HG03342 (cell line): ENCODE data around the gene EIF4G3.
"Not testable (repeated sequence)": the region's sequence is repeated elsewhere in the genome, so short reads cannot be mapped to it uniquely, and the experiment has no call there.

Experiments
- ATAC-seq: cut with Tn5 transposase; IDR thresholded peaks from one replicate; pipeline ENCODE4 v1.9.1; 2021; ENCODE audit warnings: mild to moderate bottlenecking, moderate library complexity; ENCODE audit not compliant: unreplicated experiment

EIF4G3 gene

GRCh38 chr1:21106709-21107108 lies 70.0 kb downstream of the EIF4G3 start:
- ATAC-seq = no peak

DNA sequence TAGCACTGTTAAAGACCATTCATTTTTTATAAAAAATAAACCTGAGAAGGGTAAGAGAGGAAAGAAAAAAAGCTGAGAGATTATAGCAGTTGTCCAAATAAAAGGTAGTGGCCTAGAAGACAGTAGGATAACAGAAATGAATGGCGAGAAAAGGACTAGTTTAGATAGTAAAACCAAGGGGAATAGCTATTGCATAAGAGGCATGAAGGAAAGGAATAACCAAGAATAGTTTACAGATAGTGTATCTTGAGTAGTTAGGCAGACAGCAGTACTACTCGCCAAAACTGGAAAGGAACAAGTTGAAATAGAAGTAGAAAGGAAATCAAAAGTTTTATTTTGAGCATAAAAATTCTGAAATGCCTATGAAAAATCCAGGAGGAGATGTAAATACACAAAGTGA lies 70.5 kb downstream of the EIF4G3 start:
- no peak for ATAC-seq

- no peak for ATAC-seq
These were observed 70.9 kb downstream of the EIF4G3 start for GRCh38 chr1:21105807-21106206.

DNA sequence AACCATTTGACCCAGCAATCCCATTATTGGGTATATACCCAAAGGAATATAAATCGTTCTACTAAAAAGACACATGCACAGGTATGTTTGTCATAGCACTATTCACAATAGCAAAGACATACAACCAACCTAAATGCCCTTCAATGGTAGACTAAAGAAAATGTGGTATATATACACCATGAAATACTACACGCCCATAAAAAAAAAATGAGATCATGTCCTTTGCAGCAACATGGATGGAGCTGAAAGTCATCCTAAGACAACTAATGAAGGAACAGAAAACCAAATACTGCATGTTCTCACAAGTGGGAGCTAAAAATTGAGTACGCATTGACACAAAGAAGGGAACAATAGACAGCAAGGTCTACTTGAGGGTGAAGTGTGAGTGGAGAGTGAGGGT lies 72.0 kb downstream of the EIF4G3 start:
- ATAC-seq = no peak

DNA sequence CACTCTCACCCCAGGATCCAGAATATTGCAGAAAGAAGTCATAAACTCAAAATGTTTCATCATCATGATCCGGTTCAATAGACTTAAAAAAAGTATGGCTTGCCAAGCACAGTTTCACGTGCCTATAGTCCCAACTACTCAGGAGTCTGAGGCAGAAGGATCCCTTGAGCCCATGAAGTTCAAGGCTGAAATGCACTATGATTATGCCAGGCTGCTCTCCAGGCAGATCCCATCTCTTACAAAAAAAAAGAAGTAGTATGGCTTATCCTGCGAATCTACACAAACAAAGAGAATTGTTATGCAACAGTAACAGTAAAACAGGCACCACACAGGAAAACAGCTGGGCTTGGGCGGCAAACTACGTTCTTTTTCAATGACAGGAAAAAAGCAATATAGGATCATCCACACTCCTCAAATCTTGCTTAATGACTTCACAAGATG lies 76.2 kb downstream of the EIF4G3 start:
- no peak for ATAC-seq

GRCh38 chr1:21099869-21100131 lies 76.9 kb downstream of the EIF4G3 start:
- ATAC-seq = no peak

- ATAC-seq = no peak
These were observed 77.4 kb downstream of the EIF4G3 start for GRCh38 chr1:21099034-21099868.

- ATAC-seq = no peak
These were observed 78.3 kb downstream of the EIF4G3 start for GRCh38 chr1:21098186-21098915.

DNA sequence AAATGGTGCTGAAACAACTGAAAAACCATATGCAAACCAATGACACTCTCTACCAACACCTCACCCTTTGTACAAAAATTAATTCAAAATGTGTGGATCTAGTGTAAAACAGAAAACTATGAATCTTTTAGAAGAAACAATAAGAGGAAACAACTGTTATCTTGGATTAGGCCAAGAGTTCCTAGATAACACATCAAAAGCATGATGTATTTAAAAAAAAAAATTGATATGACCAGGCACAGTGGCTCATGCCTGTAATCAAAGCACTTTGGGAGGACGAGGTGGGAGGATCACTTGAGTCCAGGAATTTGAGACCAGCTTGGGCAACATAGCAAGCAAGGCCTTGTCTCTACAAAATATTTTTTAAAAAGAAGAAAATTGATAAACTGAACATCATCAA lies 79.0 kb downstream of the EIF4G3 start:
- ATAC-seq = no peak

GRCh38 chr1:21095976-21096375 lies 80.7 kb downstream of the EIF4G3 start:
- no peak for ATAC-seq

DNA sequence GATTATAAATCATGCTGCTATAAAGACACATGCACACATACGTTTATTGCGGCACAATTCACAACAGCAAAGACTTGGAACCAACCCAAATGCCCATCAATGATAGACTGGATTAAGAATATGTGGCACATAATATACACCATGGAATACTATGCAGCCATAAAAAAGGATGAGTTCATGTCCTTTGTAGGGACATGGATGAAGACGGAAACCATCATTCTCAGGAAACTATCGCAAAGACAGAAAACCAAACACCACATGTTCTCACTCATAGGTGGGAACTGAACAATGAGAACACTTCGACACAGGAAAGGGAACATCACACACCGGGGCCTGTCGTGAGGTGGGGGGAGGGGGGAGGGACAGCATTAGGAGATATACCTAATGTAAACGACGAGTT lies 82.4 kb downstream of the EIF4G3 start:
- not testable (repeated sequence) for ATAC-seq

DNA sequence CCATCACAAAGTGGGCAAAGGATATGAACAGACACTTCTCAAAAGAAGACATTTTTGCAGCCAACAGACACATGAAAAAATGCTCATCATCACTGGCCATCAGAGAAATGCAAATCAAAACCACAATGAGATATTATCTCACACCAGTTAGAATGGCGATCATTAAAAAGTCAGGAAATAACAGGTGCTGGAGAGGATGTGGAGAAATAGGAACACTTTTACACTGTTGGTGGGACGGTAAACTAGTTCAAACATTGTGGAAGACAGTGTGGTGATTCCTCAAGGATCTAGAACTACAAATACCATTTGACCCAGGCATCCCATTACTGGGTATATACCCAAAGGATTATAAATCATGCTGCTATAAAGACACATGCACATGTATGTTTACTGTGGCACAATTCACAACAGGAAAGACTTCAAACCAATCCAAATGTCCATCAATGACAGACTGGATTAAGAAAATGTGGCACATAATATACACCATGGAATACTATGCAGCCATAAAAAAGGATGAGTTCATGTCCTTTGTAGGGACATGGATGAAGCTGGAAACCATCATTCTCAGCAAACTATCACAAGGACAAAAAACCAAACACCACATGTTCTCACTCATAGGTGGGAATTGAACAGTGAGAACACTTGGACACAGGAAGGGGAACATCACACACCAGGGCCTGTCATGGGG lies 83.3 kb downstream of the EIF4G3 start:
- ATAC-seq = not testable (repeated sequence)

DNA sequence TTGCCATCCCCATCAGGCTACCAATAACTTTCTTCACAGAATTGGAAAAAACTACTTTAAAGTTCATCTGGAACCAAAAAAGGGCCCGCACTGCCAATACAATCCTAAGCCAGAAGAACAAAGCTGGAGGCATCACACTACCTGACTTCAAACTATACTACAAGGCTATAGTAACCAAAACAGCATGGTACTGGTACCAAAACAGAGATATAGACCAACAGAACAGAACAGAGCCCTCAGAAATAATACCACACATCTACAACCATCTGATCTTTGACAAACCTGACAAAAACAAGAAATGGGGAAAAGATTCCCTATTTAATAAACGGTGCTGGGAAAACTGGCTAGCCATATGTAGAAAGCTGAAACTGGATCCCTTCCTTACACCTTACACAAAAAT lies 84.2 kb downstream of the EIF4G3 start:
- not testable (repeated sequence) for ATAC-seq

DNA sequence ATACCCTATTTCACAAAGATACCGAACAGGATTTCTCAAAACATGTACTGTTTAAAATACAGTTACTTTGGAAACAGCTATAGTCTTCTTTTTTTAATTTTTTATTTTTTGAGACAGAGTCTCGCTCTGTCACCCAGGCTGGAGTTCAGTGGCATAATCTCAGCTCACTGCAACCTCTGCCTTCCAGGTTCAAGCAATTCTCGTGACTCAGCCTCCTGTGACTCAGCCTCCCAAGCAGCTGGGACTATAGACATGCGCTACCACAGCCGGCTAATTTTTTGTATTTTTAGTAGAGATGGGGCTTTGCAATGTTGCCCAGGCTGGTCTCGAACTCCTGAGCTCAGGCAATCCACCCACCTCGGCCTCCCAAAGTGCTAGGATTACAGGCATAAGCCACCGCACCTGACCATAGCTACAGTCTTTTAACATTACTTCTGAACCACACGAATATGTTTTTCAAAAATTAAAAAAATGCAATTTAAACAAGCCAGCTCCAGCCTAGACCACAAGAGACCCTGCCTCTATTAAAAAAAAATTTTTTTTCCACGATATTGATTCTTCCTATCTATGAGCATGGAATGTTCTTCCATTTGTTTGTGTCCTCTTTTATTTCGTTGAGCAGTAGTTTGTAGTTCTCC lies 85.5 kb downstream of the EIF4G3 start:
- ATAC-seq = not testable (repeated sequence)

DNA sequence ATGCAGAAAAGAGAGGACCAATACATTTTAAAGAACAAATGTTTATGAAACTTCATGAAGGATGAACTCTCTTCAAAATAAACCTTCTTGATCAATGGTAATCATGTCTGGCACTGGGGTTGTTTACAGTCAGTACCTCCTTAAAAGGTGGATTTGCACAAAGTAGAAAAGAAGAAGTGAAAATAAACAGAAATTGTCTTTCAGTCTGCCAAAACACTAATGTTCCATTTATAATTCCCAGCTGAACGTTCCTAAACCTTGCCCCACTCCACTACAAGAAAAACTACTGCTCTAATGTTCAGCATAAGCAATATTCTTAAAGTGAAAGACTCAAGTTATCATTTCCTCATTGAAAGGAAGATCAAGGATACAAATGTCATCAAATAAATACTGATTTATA lies 86.2 kb downstream of the EIF4G3 start:
- ATAC-seq = no peak

DNA sequence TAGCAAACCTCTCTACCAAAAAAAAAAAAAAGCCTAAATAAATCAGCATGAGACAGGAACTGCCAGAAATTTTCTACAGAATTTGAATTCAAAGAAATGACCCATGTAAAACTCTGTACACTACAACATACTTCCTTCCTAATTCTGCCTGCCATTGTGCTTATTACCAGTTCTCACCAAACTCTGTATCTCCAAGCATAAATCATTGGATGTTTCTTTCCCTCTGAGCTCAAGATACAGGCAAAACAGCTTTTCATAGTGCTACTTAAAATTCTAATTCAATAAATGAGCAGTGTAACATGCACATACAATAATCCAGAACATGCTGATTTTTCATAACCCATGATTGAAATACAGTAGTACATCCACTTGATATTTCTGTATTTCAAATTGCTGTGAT lies 87.0 kb downstream of the EIF4G3 start:
- ATAC-seq = no peak

DNA sequence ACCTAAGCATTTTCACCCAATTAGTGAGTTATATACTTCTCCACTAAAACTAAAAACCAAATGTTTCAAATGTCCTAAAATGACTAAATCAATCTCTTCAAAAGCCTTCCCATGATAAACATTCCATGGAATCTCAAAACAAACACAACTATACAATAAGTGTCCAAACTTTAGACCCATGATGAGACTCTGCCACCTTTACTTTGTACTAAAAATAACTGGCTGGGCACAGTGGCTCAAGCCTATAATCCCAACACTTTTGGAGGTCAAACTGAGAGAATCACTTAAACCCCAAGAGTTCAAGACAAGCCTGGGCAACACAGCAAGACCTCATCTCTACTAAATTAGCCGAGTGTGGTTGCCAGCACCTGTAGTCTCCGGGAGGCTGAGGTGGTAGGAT lies 87.4 kb downstream of the EIF4G3 start:
- no peak for ATAC-seq

DNA sequence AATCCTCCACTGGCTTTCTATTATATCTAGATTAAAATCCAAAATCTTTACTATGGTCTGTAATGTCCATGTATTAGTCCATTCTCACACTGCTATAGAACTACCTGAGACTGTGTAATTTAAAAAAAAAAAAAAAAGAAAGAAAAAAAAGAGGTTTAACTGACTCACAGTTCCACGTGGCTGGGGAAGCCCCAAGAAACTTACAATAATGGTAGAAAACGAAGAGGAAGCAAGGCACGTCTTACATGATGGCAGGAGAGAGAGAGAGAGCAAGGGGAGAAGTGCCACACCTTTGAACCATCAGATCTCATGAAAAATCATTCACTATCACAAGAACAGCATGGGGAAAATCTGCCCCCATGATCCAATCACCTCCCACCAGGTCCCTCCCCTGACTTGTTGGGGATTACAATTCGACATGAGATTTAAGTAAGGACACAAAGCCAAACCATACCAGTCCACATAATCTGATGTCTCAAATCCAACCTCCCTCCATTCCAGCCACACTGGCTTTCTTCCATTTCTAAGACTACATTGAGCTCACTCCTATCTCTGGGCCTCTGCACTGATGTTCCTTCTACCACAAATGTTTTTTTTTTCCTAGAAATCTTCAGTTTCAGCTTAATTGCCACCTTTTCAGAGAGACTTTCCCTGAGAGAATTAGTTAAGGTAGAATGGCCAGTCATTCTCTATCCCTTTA lies 92.4 kb downstream of the EIF4G3 start:
- ATAC-seq = no peak

DNA sequence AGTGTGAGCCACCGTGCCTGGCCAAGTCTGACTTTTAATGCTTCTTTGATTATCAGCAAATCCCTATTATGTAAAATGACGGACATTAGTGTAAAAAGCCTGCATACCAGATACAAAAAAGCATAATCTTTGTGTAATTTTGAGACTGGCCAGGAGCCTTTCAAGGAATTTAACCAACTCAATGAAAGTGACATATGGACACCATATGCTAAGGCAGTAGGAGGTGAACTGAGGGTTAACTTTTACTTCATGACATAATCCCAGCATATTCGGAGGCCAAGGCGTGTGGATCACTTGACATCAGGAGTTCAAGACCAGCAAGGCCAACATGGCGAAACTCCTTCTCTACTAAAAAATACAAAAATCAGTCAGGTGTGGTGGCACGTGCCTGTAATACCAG lies 94.6 kb downstream of the EIF4G3 start:
- no peak for ATAC-seq

DNA sequence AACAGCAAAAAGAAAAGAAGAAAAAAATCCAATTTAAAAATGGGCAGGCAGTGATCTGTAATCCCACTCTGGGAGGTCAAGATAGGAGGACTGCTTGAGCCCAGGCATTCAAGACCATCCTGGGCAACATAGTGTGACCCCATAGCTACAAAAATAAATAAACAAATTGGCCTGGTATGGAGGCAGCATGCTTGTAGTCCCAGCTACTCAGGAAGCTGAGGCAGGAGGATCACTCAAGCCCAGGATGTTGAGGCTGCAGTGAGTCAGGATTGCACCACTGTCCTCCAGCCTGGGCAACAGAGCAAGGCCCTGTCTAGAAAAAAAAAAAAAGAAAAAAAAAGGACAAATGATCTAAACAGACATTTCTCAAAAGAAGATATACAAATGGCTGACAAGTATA lies 99.6 kb downstream of the EIF4G3 start:
- ATAC-seq = no peak

- ATAC-seq = no peak
These were observed 104.0 kb downstream of the EIF4G3 start for GRCh38 chr1:21072721-21073120.
